NCI-H1436 treated with DMSO at 0.1 percent for 48 hours (cell line): ENCODE results near the gene PPWD1.
"Not testable (repeated sequence)": the region's sequence is repeated elsewhere in the genome, so short reads cannot be mapped to it uniquely, and the experiment has no call there.

Experiments
- DNase-seq: peaks from one replicate; lab custom pipeline; 2025; lab: John Stamatoyannopoulos, UW

The PPWD1 gene

GRCh38 chr5:65562731-65563701, at the start of gene PPWD1, which contains the start of gene CENPK:
Gene PPWD1, plus strand, starts transcription at chr5:65563296. Its CDS starts 15 bp downstream, at chr5:65563311.
Gene CENPK, minus strand, starts transcription at chr5:65563168. Its CDS starts 8,261 bp downstream, at chr5:65554907.
- peak; percentile 88 for DNase-seq

GRCh38 chr5:65525726-65526125, 37.4 kb upstream of the PPWD1 start:
- no peak for DNase-seq

DNA sequence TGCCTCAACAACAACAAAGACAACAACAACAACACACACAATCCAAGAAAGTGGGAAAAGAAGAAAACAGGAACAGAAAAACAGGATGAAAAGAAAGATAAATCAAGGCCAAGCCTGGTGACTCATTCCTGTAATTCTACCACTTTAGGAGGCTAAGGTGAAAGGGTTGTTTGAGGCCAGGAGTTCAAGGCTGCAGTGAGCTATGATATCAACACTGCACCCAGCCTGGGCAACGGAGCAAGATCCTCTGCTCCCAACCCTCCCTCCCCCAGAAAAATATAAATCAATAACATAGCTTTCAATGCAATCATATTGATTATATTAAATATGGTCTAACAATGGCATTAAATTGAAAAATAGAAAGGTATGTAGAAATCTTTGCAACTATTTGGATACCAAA, 32.2 kb upstream of the PPWD1 start:
- DNase-seq, result no peak

DNA sequence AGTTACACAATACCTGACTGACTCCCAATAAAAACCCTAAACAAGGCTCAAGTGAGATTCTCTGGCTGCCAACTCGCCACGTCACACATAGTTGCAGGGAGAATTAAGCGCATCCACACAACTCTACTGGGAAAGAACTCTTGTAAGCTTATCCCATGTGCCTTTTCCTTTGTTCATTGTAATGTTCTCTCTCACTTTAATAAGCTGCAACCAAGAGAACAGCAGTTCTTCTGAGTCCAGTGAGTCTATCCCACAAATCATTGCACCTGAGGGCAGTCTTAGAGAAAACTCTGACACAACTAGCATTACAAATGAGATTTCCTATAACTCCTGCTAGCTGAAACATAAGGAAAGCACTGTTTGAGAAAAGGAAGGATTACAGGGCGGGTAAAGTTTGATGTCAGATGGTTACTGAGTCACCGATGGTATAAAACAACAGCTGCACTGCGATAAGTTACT, 27.5 kb upstream of the PPWD1 start:
- no peak for DNase-seq

- DNase-seq, result no peak
These were observed 23.3 kb upstream of the PPWD1 start for GRCh38 chr5:65539827-65540226.

GRCh38 chr5:65544473-65544872, 18.6 kb upstream of the PPWD1 start:
- no peak for DNase-seq

DNA sequence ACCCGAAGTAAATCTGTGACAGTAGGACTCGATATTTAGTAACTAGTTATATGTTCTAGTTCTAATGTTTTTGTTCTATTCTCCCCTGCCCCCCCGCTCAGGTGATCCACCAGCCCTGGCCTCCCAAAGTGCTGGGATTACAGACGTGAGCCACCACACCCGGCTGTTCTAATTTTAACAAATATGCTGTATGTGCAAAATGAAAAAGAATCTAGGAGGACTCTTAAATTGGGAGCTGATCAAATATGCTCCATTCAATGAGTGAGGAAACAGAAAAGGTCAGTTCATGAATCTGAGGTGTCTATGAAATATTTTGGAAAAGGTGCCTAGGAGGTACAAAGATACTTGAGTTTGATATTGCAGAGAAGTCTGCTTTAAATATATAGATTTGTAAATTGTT, 17.0 kb upstream of the PPWD1 start:
- no peak for DNase-seq

DNA sequence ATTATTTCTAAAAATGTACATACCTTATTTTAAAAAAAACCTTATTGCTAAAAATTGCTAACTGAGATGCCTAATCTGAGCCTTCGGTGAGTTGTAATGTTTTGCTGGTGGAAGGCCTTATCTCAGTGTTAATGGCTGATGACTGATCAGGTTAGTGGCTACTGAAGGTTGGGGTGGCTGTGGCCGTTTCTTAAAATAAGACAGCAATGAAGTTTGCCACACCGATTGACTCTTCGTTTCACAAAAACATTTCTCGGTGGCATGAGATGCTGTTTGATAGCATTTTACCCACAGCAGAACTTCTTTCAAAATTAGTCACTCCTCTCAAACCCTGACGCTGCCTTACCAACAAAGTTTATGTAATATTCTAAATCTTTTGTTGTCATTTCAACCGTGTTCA, 14.8 kb upstream of the PPWD1 start:
- DNase-seq, result no peak

- DNase-seq, result no peak
These were observed 9.2 kb upstream of the PPWD1 start for GRCh38 chr5:65553941-65554340.

DNA sequence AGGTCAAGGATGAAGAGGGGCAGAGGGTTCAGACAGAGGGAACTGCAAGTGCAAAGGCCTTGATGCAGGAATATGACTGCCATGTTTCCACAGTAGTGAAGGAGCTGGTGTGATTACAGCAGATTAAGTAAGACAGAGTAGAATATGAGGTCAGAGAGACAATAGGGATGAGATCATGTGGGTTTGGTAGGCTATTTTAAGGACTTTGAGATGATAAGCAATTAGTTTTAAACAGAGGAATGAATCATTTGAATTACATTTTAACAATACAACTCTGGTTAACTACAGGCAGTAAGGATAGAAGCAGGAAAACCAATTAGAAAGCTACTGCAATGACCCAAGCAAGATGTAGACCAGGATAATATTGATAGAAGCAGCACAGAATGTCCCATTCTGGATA, 7.8 kb upstream of the PPWD1 start:
- DNase-seq, result no peak

GRCh38 chr5:65556181-65556580, 6.9 kb upstream of the PPWD1 start:
- DNase-seq, result no peak

GRCh38 chr5:65556718-65557117, 6.4 kb upstream of the PPWD1 start:
- DNase-seq, result no peak

DNA sequence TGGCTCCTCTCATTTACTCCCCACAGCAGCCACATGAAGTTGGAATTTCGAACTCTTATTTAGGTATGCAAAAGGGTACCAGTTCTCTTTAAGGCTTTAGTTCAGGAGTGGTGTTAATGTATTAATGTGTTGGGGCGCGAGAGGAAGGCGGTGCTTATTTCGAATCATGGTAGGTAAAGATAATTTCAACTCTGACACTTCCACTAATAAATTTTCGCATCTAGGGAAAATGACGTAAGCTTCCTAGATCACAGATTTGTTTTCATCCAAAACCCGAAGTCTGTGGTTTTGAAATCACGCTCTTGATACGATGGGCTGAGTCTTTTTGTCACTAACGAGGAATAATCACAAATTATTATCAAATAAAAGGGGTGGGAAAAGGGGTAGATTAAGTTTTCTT, 681 bp downstream of the PPWD1 start:
- DNase-seq, result no peak

DNA sequence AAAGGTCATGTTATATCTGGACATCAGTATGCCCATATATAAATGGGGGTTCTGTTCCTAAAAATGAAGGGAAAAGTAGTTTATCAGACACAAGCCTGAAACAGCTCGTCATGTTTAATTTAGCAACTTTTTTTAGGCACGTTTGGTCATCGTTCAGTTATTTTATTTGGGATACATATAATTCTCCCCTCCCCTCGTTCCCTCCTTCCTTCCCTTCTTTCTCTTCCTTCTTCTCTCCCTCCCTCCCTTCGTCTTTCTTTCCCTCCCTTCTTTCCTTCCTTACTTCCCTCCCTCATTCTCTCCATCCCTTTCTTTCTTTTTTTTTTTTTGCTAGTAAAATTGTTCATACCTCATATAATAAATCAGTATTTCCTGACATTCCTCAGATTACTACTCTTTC, 3.4 kb downstream of the PPWD1 start:
- DNase-seq, result no peak

- no peak for DNase-seq
These were observed 7.6 kb downstream of the PPWD1 start for GRCh38 chr5:65570598-65571226.

GRCh38 chr5:65577141-65577540, 14.0 kb downstream of the PPWD1 start:
- no peak for DNase-seq

- DNase-seq, result no peak
These were observed 25.6 kb downstream of the PPWD1 start for GRCh38 chr5:65588694-65589093.

DNA sequence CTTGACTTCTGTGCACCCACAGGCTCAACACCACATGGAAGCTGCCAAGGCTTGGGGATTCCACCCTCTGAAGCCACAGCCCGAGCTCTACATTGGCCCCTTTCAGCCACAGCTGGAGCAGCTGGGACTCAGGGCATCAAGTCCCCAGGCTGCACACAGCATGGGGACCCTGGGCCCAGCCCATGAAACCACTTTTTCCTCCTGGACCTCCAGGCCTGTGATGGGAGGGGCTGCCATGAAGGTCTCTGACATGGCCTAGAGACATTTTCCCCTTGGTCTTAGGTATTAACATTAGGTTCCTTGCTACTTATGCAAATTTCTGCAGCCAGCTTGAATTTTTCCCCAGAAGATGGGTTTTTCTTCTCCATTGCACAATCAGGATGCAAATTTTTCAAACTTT, 38.7 kb downstream of the PPWD1 start:
- not testable (repeated sequence) for DNase-seq

GRCh38 chr5:65611524-65611923, 48.4 kb downstream of the PPWD1 start:
- DNase-seq, result peak; percentile 77

DNA sequence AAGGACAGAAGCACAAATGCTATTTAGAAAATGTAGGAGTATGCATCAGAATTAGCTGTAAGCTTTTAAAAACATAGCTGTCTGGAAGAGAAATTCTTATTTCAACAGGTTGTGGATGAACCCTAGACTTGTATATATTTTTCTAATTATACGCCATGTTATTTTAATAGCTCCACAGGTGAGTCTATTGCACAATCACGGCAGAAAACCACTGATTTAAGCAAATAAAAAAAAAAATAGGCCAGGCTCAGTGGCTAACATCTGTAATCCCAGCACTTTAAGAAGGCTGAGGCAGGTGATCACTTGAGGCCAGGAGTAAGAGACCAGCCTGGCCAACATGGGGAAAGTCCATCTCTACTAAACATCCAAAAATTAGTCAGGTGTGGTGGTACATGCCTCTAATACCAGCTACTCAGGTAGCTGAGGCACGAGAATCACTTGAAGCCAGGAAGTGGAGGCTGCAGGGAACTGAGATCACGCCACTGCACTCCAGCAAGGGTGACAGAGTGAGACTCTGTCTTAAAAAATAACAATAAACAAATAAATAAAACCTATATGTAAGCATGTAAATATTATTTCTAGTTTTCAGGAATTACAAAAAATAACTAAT, 49.3 kb downstream of the PPWD1 start:
- no peak for DNase-seq

DNA sequence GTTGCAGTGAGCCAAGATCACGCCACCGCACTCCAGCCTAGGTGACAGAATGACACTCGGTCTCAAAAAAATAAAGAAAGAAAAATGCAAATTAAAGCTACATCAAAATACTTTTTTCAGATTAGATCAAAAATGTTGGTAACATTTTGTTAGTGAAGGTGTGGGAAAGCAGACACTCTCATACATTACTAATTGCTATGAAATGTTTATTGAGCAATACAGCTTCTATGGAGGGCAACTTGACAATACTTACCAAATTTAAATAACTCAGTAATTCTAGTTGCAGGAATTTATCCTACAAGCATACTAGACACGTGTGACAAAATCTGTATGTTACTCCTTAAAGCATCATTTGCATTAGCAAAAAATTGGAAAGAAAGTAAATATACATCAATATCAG, 56.9 kb downstream of the PPWD1 start:
- no peak for DNase-seq

GRCh38 chr5:65621961-65622360, 58.9 kb downstream of the PPWD1 start:
- DNase-seq, result not testable (repeated sequence)

DNA sequence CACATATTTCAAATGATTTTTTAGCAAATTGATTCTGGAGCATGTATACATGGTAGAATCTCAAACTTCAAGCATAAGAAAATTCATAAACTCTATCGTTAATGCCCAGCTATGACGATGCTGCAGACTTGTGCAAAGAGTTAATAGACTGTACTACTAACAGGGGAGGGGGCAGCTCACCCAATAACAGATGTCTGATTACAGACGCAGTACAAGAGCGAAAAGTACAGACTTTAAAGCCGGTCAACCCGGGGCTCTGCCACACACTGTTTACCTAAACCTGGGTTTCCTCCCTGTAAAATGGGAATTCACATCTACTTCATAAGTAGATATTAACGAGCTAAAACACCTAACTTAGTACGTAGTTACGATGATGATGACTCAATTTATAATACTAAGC, 60.4 kb downstream of the PPWD1 start:
- no peak for DNase-seq
